Natural killer cell treated with Interleukin-12 subunit alpha and Interleukin-12 subunit beta and Interleukin-15 and Interleukin-18, amount 100 ng/mL, for 72 hours (primary cell): ENCODE results near the gene GGA2. TPM values are rescaled to one million over a fixed set of nuclear protein-coding genes. Genes with fewer than 3 reads are reported as not detected.
"Not testable (repeated sequence)": the region's sequence is repeated elsewhere in the genome, so short reads cannot be mapped to it uniquely, and the experiment has no call there.

Source experiments
- ATAC-seq, 2 donors: fragments of 150-1000 bp; cut with Tn5 transposase in 1 of 2; sonication (Bioruptor Pico), chemical (Tn5 transposase) in 1 of 2; 2 replicates each; pipeline ENCODE4 v1.10.0; 2021
- DNase-seq: peaks from one replicate; pipeline ENCODE4 v3.0.0; 2022; ENCODE audit warnings: low spot score
- H3K27ac Mint-ChIP-seq, 2 donors: 1 replicate in 1 of 2; 2 replicates in 1 of 2; pipeline ENCODE4 v1.8.0; 2022; ENCODE audit warnings: mixed read lengths in 2 of 2, mild to moderate bottlenecking in 1 of 2, moderate library complexity in 1 of 2
- H3K27me3 Mint-ChIP-seq, 2 donors: 1 replicate in 1 of 2; 2 replicates in 1 of 2; pipeline ENCODE4 v1.8.0; 2022; ENCODE audit warnings: mixed read lengths in 2 of 2
- H3K36me3 Mint-ChIP-seq: one replicate; pipeline ENCODE4 v1.8.0; 2022; ENCODE audit warnings: mixed read lengths
- H3K4me1 Mint-ChIP-seq, 2 donors: 1 replicate in 1 of 2; 2 replicates in 1 of 2; pipeline ENCODE4 v1.8.0; 2022; ENCODE audit warnings: low read depth in 2 of 2, mixed read lengths in 2 of 2, mild to moderate bottlenecking in 1 of 2
- H3K4me3 Mint-ChIP-seq: one replicate; pipeline ENCODE4 v1.8.0; 2022; ENCODE audit warnings: mixed read lengths
- H3K9me3 Mint-ChIP-seq: 2 replicates; pipeline ENCODE4 v1.8.0; 2022; ENCODE audit warnings: mixed read lengths
- total RNA-seq, 2 donors: library from RNA; stranded (reverse); gene quantifications; one replicate each; pipeline ENCODE4 v1.2.3, GENCODE V29; 2022

Gene GGA2
- total RNA-seq, 2 donors from 2014 or later: 61.0 to 97.3 TPM

DNA sequence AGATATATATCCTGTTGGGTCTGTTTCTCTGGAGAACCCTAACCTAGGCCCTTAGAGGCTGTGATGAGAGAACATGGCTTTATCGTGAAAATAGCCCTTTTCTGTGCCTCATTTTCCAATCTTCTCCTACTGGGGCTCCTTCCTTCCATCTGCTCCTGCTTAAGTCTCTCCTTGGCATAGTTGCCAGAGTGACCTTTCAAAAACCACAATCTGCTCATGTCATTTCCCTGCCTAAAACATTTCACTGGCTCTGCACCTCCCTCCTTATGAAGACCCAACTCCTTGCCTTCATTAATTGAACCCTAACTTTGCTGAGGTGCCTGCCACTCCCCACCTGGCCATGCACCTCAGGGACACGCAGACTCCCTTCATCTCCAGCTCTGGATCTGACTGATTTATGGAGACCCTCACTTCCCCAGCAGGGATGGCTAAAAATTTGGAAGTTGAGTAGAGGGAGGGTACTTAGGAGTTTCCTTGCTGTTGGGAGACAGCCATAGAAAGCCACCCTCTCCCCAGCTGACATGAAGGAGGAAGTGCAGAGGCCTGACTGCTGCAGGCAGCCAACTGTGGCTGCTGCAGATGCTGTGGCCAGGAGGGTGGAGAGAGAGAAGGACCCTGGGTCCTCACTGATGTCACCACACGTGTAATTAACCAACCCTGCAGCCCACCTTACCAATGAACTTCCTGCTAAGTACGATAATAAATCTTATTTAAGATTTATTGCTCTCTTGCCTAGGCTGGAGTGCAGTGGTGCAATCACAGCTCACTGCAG lies 6.3 kb upstream of the GGA2 start:
- Mint-ChIP-seq H3K27ac (no peak overlapping the region), H3K9me3 (no peaks in the 10 kb centered on the region), H3K36me3 (no peaks in the 10 kb centered on the region), H3K27me3 (no peaks in the 10 kb centered on the region), H3K4me3 (no peak overlapping the region), H3K4me1 (peaks cover 11 to 22% of the 10 kb centered on the region in 2 donors)
- ATAC-seq (no peak), DNase-seq (no peak)

DNA sequence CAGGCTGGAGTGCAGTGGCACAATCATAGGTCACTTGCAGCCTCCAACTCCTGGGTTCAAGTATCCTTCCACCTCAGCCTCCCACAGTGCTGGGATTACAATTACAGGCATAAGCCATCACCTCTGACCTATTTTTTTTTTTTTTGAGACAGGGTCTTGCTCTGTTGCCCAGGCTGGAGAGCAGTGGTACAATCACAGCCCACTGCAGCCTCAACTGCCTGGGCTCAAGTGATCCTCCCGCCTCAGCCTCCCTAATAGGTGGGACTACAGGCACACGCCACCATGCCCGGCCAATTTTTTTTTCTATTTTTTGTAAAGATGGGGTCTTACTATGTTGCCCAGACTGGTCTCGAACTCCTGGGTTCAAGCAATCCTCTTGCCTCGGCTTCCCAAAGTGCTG lies 5.6 kb upstream of the GGA2 start:
- H3K27me3 Mint-ChIP-seq: no peaks in the 10 kb centered on the region
- H3K36me3 Mint-ChIP-seq: no peaks in the 10 kb centered on the region
- H3K27ac Mint-ChIP-seq: peak overlapping the region in 1 of 2 donors; percentile 29
- H3K4me3 Mint-ChIP-seq: no peak overlapping the region
- H3K9me3 Mint-ChIP-seq: no peaks in the 10 kb centered on the region
- H3K4me1 Mint-ChIP-seq: peaks cover 11 to 23% of the 10 kb centered on the region in 2 donors
- ATAC-seq (no peak), DNase-seq (no peak)

DNA sequence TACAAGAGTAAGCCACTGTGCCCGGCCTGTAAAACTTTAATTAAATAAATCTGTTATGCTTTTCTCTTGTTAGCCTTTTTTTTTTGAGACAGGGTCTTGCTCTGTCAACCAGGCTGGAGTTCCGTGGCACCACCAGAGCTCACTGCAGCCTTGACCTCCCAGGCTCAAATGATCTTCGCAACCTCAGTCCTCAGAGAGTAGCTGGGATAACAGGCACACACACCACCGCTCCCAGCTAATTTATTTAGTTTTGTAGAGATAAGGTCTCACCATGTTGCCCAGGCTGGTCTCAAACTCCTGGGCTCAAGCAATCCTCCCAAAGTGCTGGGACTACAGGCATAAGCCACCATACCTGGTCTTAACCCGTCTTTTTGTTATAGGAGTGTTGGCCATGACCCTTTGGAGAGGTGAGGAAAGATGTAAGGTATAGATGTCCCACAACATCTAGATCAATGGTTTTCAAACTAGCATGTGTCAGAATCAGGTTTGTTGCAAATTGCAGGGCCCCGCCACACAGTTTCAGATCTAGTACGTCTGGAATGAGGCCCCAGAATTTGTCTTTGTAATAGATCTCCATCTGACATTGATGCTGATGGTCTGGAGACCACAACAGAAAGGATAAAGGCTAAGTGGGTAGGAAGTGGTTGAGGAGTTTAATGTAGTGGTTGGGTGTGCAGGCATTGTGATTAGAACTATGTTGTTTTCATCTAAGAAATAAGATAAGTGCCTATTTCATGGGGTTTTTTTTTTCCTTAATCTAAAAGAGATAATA lies 4.3 kb upstream of the GGA2 start:
- ATAC-seq: peak in 1 of 2 donors; percentile 39
- Mint-ChIP-seq H3K9me3 (no peaks in the 10 kb centered on the region), H3K27ac (peak overlapping the region in 1 of 2 donors; percentile 1), H3K27me3 (no peaks in the 10 kb centered on the region), H3K4me1 (peaks cover 15 to 28% of the 10 kb centered on the region in 2 donors), H3K36me3 (no peaks in the 10 kb centered on the region), H3K4me3 (peak overlapping the region; percentile 26)
- no peak for DNase-seq

GRCh38 chr16:23512168-23512695 lies 1.9 kb upstream of the GGA2 start:
- H3K4me1 Mint-ChIP-seq: peaks cover 29 to 44% of the 10 kb centered on the region in 2 donors
- DNase-seq: no peak
- no peak overlapping the region for H3K27ac Mint-ChIP-seq
- H3K9me3 Mint-ChIP-seq: no peaks in the 10 kb centered on the region
- H3K4me3 Mint-ChIP-seq: no peak overlapping the region
- peaks cover 7% of the 10 kb centered on the region for H3K36me3 Mint-ChIP-seq
- H3K27me3 Mint-ChIP-seq: no peaks in the 10 kb centered on the region
- no peak for ATAC-seq

DNA sequence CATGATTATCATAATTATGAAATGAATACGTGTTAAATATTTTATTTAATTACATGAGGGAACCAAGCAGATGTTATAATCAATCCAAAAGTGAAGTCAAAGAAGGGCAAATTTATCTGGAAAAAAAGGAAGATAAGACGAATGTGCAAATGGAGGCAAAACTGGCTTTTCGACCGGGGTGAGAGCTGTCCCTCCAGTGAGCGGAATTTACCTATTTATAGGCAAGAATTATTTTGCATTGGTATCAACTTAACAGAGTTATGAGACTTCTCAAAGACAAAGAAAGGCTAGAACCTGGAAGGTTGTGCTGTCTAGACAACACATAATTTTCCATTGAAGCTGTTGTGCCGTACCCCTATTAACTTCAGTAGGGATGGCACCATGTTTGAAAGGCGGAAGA lies 1.4 kb upstream of the GGA2 start:
- H3K27ac Mint-ChIP-seq: no peak overlapping the region
- H3K4me3 Mint-ChIP-seq: peak overlapping the region; percentile 84
- peaks cover 33 to 49% of the 10 kb centered on the region in 2 donors for H3K4me1 Mint-ChIP-seq
- H3K36me3 Mint-ChIP-seq: peaks cover 7% of the 10 kb centered on the region
- no peaks in the 10 kb centered on the region for H3K9me3 Mint-ChIP-seq
- ATAC-seq (no peak), DNase-seq (no peak)
- H3K27me3 Mint-ChIP-seq: no peaks in the 10 kb centered on the region

DNA sequence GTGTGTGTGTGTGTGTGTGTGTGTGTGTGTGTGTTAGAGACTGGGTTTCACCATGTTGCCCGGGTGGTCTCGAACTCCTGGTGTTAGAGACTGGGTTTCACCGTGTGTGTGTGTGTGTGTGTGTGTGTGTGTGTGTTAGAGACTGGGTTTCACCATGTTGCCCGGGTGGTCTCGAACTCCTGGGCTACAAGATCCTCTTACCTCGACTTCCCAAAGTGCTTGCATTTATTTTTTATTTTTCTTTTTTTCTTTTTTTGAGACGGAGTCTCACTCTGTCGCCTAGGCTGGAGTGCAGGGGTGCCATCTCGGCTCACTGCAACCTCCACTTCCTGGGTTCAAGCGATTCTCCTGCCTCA lies 599 bp upstream of the GGA2 start:
- not testable (repeated sequence) for ATAC-seq, DNase-seq, H3K36me3 Mint-ChIP-seq, H3K27me3 Mint-ChIP-seq, H3K9me3 Mint-ChIP-seq
- Mint-ChIP-seq H3K27ac (peak overlapping the region; percentile 51 to 63), H3K4me3 (peak overlapping the region; percentile 84), H3K4me1 (peaks cover 36 to 51% of the 10 kb centered on the region in 2 donors)

DNA sequence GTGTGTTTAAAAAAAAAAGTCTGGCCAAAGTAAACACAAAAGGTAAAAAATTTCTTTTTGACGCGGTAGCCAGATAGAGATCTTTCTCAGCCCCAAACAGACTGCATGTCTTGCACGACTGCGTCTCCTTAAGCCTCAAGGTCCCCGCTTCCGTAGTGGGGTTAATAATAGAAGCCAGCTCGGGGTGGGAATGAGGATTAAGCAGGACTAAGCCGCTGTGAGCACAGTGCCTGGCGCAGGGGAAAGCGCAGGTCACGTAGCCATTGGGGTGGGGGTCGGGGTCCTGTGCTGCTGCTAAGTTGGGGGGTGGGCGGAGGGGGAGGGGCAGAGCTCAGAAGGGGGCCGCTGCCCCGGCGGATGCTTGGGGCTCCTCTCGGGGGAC lies 521 bp downstream of the GGA2 start:
- H3K9me3 Mint-ChIP-seq: no peaks in the 10 kb centered on the region

GRCh38 chr16:23509441-23509754 lies 896 bp downstream of the GGA2 start:
- no peaks in the 10 kb centered on the region for H3K27me3 Mint-ChIP-seq
- ATAC-seq: no peak
- DNase-seq: no peak
- H3K27ac Mint-ChIP-seq: peak overlapping the region; percentile 17 to 56
- H3K36me3 Mint-ChIP-seq: peaks cover 7% of the 10 kb centered on the region
- peak overlapping the region; percentile 83 for H3K4me3 Mint-ChIP-seq
- H3K4me1 Mint-ChIP-seq: peaks cover 38 to 50% of the 10 kb centered on the region in 2 donors
- H3K9me3 Mint-ChIP-seq: no peaks in the 10 kb centered on the region

More for the DNA sequence above, 521 bp downstream of the GGA2 start:
- no peaks in the 10 kb centered on the region for H3K27me3 Mint-ChIP-seq
- H3K27ac Mint-ChIP-seq: peak overlapping the region; percentile 17 to 56
- H3K4me3 Mint-ChIP-seq: peak overlapping the region; percentile 83
- H3K36me3 Mint-ChIP-seq: peaks cover 7% of the 10 kb centered on the region
- peak in 1 of 2 donors; percentile 39 for ATAC-seq
- peaks cover 37 to 50% of the 10 kb centered on the region in 2 donors for H3K4me1 Mint-ChIP-seq
- DNase-seq: no peak

- no peak for DNase-seq
- Mint-ChIP-seq H3K9me3 (no peaks in the 10 kb centered on the region), H3K27me3 (no peaks in the 10 kb centered on the region), H3K36me3 (peaks cover 7% of the 10 kb centered on the region), H3K4me3 (peak overlapping the region; percentile 83), H3K27ac (peak overlapping the region; percentile 17 to 56), H3K4me1 (peaks cover 41 to 54% of the 10 kb centered on the region in 2 donors)
- ATAC-seq: no peak
Measured at GRCh38 chr16:23508589-23509440, 1.5 kb downstream of the GGA2 start.

DNA sequence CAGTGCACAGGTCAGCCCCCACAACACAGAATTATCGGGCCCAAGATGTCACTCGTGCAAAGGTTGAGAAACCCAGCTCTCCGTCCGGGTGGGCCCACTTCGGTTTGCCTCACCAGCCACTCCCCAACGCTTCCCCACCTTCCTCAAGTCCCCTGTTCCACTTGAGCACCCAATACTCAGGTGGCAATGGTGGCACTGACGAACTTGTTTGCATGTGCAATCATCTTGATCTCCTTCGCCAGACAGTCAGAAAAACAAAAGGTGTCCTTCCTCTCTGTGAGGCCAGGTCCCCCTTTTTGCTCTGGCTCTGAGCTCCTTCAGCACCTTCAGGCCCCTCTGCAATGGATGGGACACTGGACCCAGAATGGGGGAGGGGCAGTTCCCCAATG lies 3.7 kb downstream of the GGA2 start:
- Mint-ChIP-seq H3K4me1 (peaks cover 48 to 66% of the 10 kb centered on the region in 2 donors), H3K4me3 (peak overlapping the region; percentile 36), H3K27me3 (no peaks in the 10 kb centered on the region), H3K27ac (peak overlapping the region in 1 of 2 donors; percentile 22), H3K36me3 (peaks cover 7% of the 10 kb centered on the region), H3K9me3 (no peaks in the 10 kb centered on the region)
- DNase-seq (no peak), ATAC-seq (no peak)

- ATAC-seq: no peak
- Mint-ChIP-seq H3K4me1 (peaks cover 54 to 71% of the 10 kb centered on the region in 2 donors), H3K27me3 (no peaks in the 10 kb centered on the region), H3K36me3 (peaks cover 7% of the 10 kb centered on the region), H3K27ac (peak overlapping the region in 1 of 2 donors; percentile 88), H3K9me3 (no peaks in the 10 kb centered on the region), H3K4me3 (peak overlapping the region; percentile 36)
- no peak for DNase-seq
Measured at GRCh38 chr16:23505671-23506605, 4.4 kb downstream of the GGA2 start.

- peak overlapping the region; percentile 75 for H3K4me3 Mint-ChIP-seq
- ATAC-seq (no peak), DNase-seq (no peak)
- no peaks in the 10 kb centered on the region for H3K27me3 Mint-ChIP-seq
- H3K36me3 Mint-ChIP-seq: peaks cover 7% of the 10 kb centered on the region
- H3K9me3 Mint-ChIP-seq: no peaks in the 10 kb centered on the region
- peaks cover 55 to 74% of the 10 kb centered on the region in 2 donors for H3K4me1 Mint-ChIP-seq
- H3K27ac Mint-ChIP-seq: peak overlapping the region; percentile 66 to 88
Measured at GRCh38 chr16:23505180-23505665, 5.1 kb downstream of the GGA2 start.
